Right lobe of liver (tissue), 6 donors: ENCODE measurements around the gene KMT2A. TPM values are rescaled to one million over a fixed set of nuclear protein-coding genes. Genes with fewer than 3 reads are reported as not detected.
"Not testable (repeated sequence)": the region's sequence is repeated elsewhere in the genome, so short reads cannot be mapped to it uniquely, and the experiment has no call there.

ENCODE experiments used
- ATAC-seq, 4 donors: fragments of 200-7000 bp; cut with Tn5 transposase; one replicate each; pipeline ENCODE4 v1.9.1; 2020; ENCODE audit warnings: mild to moderate bottlenecking in 4 of 4, moderate library complexity in 4 of 4
- DNase-seq, 3 donors: peaks; one replicate each; pipeline ENCODE4 v3.0.0-alpha.2; 2020
- H3K27ac ChIP-seq, 3 donors: fragments of 200-600 bp; one replicate each; pipeline ENCODE4 v1.8.0; 2022
- H3K27me3 ChIP-seq, 2 donors: fragments of 200-600 bp; one replicate each; pipeline ENCODE4 v1.8.0; 2022
- H3K36me3 ChIP-seq, 4 donors: fragments of 200-600 bp; sonication (generic) in 1 of 4; one replicate each; pipeline versions ENCODE4 v1.5.1 to v1.8.0; 2017 to 2022; ENCODE audit warnings: control low read depth in 1 of 4
- H3K4me1 ChIP-seq, 4 donors: fragments of 200-600 bp; sonication (generic) in 1 of 4; one replicate each; pipeline versions ENCODE4 v1.5.1 to v1.8.0; 2017 to 2022; ENCODE audit warnings: control low read depth in 1 of 4
- H3K4me3 ChIP-seq, 3 donors: fragments of 200-600 bp; one replicate each; pipeline ENCODE4 v1.8.0; 2022
- H3K9me3 ChIP-seq, 4 donors: fragments of 200-600 bp; sonication (generic) in 1 of 4; one replicate each; pipeline versions ENCODE4 v1.5.1 to v1.8.0; 2017 to 2022; ENCODE audit warnings: control low read depth in 1 of 4
- POLR2A ChIP-seq: fragments of 450-650 bp; IDR thresholded peaks from one replicate; pipeline ENCODE4 v1.6.1; 2017; ENCODE audit warnings: antibody characterized with exemption, mild to moderate bottlenecking
- WGBS: methylation state at CpG from one replicate; pipeline ENCODE4 v1.1.6; 2018; ENCODE audit warnings: low coverage, low lambda C conversion rate; ENCODE audit not compliant: insufficient coverage; ENCODE audit errors: missing lambda C conversion rate; 5-methylcytosine and 5-hydroxymethylcytosine counted together
- intact Hi-C, 2 donors: fragments of 100-400 bp; cut with DNase I; formaldehyde crosslinking; loops; one replicate each; pipeline versions ENCODE4 v1.11.2 to v1.14.1; 2022
- total RNA-seq, 6 experiments: library from RNA; depleted of rRNA in 2 of 6; stranded (reverse); fragments of >200 nt in 2 of 6; fragmentation: NEBNext Ultra II Directional in 3 of 6; extraction: Animal tissue kit (Norgen Biotek cat#: 25700) in 3 of 6; gene quantifications; one replicate each; pipeline versions ENCODE4 v1.1.0 to v1.2.4, GENCODE V29; 2016 to 2023
- TF ChIP-seq, protein P1 (sequence below), 4 donors: fragments of 200-600 bp in 3 of 4; fragments of 450-650 bp in 1 of 4; IDR thresholded peaks; one replicate each; pipeline versions ENCODE4 v1.5.1 to v1.8.0; 2016 to 2022; ENCODE audit warnings: antibody characterized with exemption in 4 of 4, mild to moderate bottlenecking in 2 of 4
- donor health status: DM: no; HTN: yes; CAD: no.
- donor health status: DM: no; HTN: no; CAD: no.
- donor health status: DM: no; HTN: no; CAD: no.
- donor health status: DM: no; HTN: yes; CAD: no.
- donor health status: DM: no; HTN: yes; CAD: no.

KMT2A gene
- total RNA-seq, 6 experiments from 2014 or later: 15.5 to 24.9 (median 19.5) TPM

DNA sequence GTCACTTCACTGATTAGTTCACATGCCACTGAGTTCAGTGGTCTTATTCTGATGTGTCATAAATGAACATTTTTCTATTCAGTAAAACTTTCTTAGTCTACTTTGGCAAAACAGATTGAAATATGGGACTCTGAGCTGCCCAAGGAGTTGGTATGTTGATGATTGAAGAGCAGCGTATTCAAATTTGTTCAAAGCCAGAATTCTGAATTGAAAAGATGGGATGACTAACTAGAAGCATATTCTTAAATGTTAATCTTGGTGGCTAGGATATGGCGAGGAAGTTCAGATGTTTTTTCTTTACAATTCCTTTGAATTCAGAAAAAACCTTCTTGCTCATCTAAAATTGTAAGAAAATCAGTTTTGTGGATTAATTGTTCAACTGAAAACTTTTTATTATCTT lies 34.7 kb downstream of the KMT2A start:
- DNase-seq: no peak
- Histone ChIP-seq H3K4me3 (no peak overlapping the region), H3K27me3 (no peaks in the 10 kb centered on the region), H3K4me1 (no peaks in the 10 kb centered on the region), H3K36me3 (peaks cover 0 to 28% (median 0%) of the 10 kb centered on the region in 4 donors), H3K27ac (no peak overlapping the region), H3K9me3 (no peaks in the 10 kb centered on the region)
- WGBS: 95% methylated on average over 2 of the region's 2 CpGs
- intact Hi-C loops: loop anchor here in 1 of 2 donors (10.0 kb wide), 1 partner anchor 66 kb away; the partner anchor contains the start of gene ATP5MG
- ATAC-seq: no peak
- TF ChIP-seq, protein P1, sequence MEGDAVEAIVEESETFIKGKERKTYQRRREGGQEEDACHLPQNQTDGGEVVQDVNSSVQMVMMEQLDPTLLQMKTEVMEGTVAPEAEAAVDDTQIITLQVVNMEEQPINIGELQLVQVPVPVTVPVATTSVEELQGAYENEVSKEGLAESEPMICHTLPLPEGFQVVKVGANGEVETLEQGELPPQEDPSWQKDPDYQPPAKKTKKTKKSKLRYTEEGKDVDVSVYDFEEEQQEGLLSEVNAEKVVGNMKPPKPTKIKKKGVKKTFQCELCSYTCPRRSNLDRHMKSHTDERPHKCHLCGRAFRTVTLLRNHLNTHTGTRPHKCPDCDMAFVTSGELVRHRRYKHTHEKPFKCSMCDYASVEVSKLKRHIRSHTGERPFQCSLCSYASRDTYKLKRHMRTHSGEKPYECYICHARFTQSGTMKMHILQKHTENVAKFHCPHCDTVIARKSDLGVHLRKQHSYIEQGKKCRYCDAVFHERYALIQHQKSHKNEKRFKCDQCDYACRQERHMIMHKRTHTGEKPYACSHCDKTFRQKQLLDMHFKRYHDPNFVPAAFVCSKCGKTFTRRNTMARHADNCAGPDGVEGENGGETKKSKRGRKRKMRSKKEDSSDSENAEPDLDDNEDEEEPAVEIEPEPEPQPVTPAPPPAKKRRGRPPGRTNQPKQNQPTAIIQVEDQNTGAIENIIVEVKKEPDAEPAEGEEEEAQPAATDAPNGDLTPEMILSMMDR (IDR thresholded peaks at IDR 0.05): no peak
- TF ChIP-seq POLR2A: no peak

DNA sequence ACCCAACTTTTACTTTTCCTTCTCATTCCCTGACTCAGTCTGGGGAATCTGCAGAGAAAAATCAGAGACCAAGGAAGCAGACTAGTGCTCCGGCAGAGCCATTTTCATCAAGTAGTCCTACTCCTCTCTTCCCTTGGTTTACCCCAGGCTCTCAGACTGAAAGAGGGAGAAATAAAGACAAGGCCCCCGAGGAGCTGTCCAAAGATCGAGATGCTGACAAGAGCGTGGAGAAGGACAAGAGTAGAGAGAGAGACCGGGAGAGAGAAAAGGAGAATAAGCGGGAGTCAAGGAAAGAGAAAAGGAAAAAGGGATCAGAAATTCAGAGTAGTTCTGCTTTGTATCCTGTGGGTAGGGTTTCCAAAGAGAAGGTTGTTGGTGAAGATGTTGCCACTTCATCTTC lies 37.2 kb downstream of the KMT2A start:
- no peak overlapping the region for H3K27ac ChIP-seq
- 93% methylated on average over 5 of the region's 6 CpGs for WGBS
- no peaks in the 10 kb centered on the region for H3K27me3 ChIP-seq
- no peak overlapping the region for H3K4me3 ChIP-seq
- H3K4me1 ChIP-seq: no peaks in the 10 kb centered on the region
- ATAC-seq: no peak
- no peaks in the 10 kb centered on the region for H3K9me3 ChIP-seq
- DNase-seq: no peak
- peaks cover 0 to 53% (median 7%) of the 10 kb centered on the region in 4 donors for H3K36me3 ChIP-seq
- no peak for TF ChIP-seq POLR2A
- TF ChIP-seq, protein P1 (IDR thresholded peaks at IDR 0.05): no peak
- intact Hi-C loops: loop anchor here in 1 of 2 donors (10.0 kb wide), 1 partner anchor 69 kb away; the partner anchor contains the start of gene ATP5MG

DNA sequence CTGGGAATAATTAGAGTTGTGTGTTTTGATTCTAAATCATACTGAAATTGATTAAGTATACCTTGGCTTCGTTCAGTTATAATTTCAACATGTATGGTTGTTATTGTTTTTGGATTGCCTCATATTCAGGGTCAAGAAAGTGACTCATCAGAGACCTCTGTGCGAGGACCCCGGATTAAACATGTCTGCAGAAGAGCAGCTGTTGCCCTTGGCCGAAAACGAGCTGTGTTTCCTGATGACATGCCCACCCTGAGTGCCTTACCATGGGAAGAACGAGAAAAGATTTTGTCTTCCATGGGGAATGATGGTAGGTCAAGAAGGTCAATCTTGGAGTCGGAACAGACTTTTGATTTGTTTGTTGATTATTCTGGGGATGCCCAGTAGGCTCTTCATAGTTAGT lies 40.4 kb downstream of the KMT2A start:
- Histone ChIP-seq H3K9me3 (no peaks in the 10 kb centered on the region), H3K27ac (no peak overlapping the region), H3K27me3 (no peaks in the 10 kb centered on the region), H3K36me3 (peaks cover 0 to 80% (median 17%) of the 10 kb centered on the region in 4 donors), H3K4me3 (no peak overlapping the region), H3K4me1 (no peaks in the 10 kb centered on the region)
- no peak for ATAC-seq
- intact Hi-C loops: loop anchor here in 1 of 2 donors (10.0 kb wide), 1 partner anchor 72 kb away; the partner anchor contains the start of gene ATP5MG
- no peak for DNase-seq
- WGBS: 88% methylated on average over 7 of the region's 7 CpGs
- TF ChIP-seq, protein P1 (IDR thresholded peaks at IDR 0.05): no peak
- TF ChIP-seq POLR2A: no peak

DNA sequence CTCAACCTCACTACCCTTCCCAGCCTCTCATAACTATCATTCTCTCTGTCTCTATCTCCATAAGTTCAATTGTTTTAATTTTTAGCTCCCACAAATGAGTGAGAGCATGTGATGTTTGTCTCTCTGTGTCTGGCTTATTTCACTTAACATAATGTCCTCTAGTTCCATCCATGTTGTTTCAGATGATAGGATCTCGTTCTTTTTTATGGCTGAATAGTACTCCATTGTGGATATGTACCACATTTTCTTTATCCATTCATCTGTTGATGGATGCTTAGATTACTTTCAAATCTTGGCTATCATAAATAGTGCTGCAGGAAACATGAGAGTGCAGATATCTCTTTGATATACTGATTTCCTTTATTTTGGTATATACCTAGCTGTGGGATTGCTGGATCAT lies 44.9 kb downstream of the KMT2A start:
- intact Hi-C loops, H3K4me3 ChIP-seq, H3K27me3 ChIP-seq, DNase-seq, ATAC-seq, H3K9me3 ChIP-seq, H3K4me1 ChIP-seq, H3K27ac ChIP-seq: not testable (repeated sequence)
- H3K36me3 ChIP-seq: peaks cover 8 to 98% (median 39%) of the 10 kb centered on the region in 4 donors
- WGBS: 100% methylated on average over 1 of the region's 1 CpG

DNA sequence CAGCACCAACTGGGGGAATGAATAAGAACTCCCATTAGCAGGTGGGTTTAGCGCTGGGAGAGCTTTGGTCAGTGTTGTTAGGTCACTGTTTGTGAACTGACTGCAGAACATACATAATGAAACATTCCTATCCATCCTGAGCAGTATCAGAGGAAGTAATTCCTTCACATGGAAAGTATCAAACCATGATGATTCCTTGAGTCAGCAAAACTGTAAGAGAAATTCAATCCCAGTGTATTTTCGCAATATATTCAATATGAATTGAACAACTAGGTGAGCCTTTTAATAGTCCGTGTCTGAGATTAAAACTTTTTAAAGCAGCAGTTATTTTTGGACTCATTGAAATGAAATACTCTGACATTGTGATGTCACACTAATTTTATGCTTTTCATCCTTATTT lies 48.1 kb downstream of the KMT2A start:
- H3K27me3 ChIP-seq: no peaks in the 10 kb centered on the region
- no peaks in the 10 kb centered on the region for H3K9me3 ChIP-seq
- ATAC-seq: no peak
- H3K4me3 ChIP-seq: no peak overlapping the region
- peaks cover 8 to 90% (median 34%) of the 10 kb centered on the region in 4 donors for H3K36me3 ChIP-seq
- intact Hi-C loops: no loop called here
- H3K27ac ChIP-seq: no peak overlapping the region
- 92% methylated on average over 3 of the region's 3 CpGs for WGBS
- no peak for DNase-seq
- H3K4me1 ChIP-seq: no peaks in the 10 kb centered on the region
- TF ChIP-seq POLR2A: no peak
- TF ChIP-seq, protein P1 (IDR thresholded peaks at IDR 0.05): no peak
